GM12892 (cell line): ENCODE data around the gene TNS1.

Experiments used
- DNase-seq: peaks from one replicate; pipeline ENCODE4 v3.0.0; 2011; ENCODE audit not compliant: insufficient read length
- FAIRE-seq: peaks from 2 replicates; lab custom pipeline; 2011; peaks lifted over from hg19 to GRCh38; lab: Jason Lieb, UNC
- POLR2A ChIP-seq: IDR thresholded peaks from 2 replicates; pipeline ENCODE4 v1.6.1; 2011; ENCODE audit warnings: low read depth, low read length, control low read depth
- POLR2AphosphoS5 ChIP-seq: IDR thresholded peaks from 2 replicates; pipeline ENCODE4 v1.6.1; 2011; ENCODE audit warnings: low read depth, low read length, control low read depth
- TAF1 ChIP-seq: IDR thresholded peaks from 2 replicates; pipeline ENCODE4 v1.6.1; 2011; ENCODE audit warnings: low read depth, mild to moderate bottlenecking, control low read depth, low read length, borderline replicate concordance

TNS1 gene

DNA sequence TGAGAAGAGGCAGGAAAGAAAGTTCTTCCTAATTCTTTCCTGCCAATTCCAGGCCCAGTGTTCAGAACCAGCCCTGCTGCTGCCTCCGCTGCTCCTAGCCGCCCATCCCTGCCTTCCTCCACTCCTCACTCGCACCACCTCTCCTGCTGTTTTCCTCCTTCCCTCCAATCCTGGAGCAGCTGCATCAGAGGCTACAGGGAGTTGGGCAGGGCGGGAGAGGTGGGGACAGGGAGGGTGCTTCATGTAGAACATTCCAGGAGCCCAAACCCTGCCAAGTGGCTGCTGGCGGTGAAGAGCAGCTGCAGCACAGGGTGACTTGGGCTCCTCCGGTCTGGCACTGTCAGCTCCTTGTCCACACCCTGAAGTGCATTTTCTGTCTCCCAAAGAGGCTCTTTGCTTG lies 176.3 kb downstream of the TNS1 start:
- no peak for TF ChIP-seq POLR2AphosphoS5
- DNase-seq: no peak
- no peak for FAIRE-seq

DNA sequence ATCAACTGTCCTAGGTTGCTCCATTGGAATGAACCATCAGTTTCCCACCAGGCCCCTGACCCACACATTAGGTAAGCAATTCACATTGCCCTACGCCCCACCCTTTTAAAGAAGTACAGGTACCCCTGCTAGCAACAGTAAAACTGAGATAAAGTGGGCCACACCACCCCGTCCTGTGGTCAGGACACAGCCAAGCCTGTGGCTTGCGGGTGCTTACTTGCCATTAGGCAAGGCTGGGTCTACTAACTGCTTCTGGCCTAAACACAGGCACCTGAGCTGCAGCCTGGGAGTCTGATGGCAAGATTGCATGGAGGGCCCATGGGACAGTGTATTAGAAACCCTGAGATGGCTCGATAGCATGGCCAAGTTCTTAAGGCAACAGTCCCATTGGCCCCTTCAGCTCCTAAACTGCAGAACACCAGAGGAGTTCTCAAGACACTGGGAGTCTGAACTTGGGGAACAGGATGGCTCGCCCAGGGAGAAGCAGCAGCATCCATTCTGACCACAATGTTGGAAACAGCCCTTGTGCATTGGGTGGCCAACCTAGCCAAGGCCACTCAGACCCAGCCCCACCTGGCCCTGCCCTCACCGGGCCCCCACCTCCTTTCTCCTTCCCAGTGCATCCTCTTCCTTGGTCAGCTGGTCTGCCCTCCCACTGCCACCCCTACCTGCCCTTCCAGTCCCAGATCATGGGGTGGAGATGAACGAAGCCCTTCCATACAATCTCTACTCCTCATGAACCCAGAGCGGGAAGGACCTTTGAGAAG lies 177.1 kb downstream of the TNS1 start:
- TF ChIP-seq POLR2A: no peak
- FAIRE-seq: no peak
- DNase-seq: no peak

- no peak for TF ChIP-seq POLR2A
- TF ChIP-seq TAF1: no peak
- TF ChIP-seq POLR2AphosphoS5: no peak
- DNase-seq (no peak), FAIRE-seq (no peak)
These were observed 178.6 kb downstream of the TNS1 start for GRCh38 chr2:217824223-217824622.

DNA sequence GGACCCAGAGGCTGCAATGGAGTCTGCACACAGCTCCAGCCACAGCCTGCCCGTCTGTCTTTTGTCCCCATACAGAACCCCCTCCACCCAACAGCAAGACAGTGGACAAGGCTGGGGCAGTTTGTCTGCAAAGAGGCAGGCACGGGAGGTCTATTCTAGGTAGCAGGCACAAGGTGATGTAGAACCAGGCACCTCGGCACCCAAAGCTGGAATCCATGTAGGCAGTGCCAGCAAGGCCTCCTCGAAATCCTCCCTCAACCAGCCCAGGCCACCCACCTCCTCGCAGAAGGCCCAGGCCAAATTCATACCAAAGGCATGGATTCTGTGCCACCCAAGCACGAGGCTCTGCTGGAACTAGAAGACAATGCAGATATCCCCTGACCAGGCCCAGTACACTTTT lies 179.2 kb downstream of the TNS1 start:
- no peak for FAIRE-seq
- no peak for TF ChIP-seq TAF1
- no peak for TF ChIP-seq POLR2A
- TF ChIP-seq POLR2AphosphoS5: no peak
- no peak for DNase-seq

- no peak for TF ChIP-seq TAF1
- TF ChIP-seq POLR2AphosphoS5: no peak
- TF ChIP-seq POLR2A: no peak
- FAIRE-seq: no peak
- no peak for DNase-seq
These were observed 180.2 kb downstream of the TNS1 start for GRCh38 chr2:217822296-217823252.

DNA sequence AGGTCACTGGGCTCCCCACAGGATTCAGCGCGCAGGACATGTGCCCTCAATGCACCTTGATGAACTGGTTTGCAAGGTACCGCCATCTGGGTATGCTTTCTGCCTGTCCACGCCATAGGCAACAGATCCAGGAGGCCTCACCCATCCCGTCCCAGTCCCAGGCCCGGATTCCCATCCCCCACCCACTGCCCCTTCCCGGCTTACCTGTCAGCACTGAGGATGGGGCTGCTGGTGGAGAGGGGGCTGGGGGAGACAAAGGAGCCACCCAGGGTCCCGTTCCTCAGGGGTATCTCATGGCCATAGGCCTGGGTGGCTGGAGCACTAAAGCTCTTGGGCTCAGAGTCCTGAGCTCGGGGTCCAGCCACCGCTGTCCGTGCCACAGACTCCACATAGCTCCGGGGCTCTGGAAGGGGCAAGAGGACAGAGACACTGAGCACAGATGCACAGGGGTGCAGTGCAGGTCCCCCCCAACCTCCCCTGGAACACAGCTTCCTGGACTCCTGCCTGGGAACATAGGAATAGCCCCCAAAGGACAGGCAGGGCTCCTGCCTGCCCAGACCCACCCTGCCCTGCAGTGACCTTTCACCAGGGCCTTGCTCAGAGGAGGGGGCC lies 181.2 kb downstream of the TNS1 start:
- FAIRE-seq: no peak

DNA sequence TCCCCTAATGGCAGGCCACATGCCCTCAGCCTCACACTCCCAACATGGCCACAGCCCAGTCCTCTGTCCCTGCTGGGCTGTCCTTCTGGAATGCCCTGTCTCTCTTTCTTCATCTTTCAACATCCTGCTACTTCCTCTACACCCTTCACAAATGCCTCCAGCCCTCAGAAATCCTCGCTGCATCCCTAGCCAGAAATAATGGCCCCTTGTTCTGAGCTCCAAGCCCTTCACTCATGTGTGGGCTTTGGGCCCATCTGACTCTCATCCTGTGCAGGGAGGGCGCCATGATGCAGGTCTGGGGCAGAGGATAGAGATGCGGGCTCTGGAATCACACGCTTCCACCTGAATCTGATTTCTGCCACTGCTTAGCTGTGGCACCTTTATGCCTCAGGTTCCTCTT lies 181.9 kb downstream of the TNS1 start:
- no peak for FAIRE-seq
- DNase-seq: no peak
- TF ChIP-seq POLR2AphosphoS5: no peak
- no peak for TF ChIP-seq POLR2A
- no peak for TF ChIP-seq TAF1

More for the DNA sequence above, 181.2 kb downstream of the TNS1 start:
- DNase-seq: no peak
- no peak for TF ChIP-seq POLR2A
- TF ChIP-seq TAF1: no peak
- no peak for TF ChIP-seq POLR2AphosphoS5

- DNase-seq: no peak
- TF ChIP-seq POLR2AphosphoS5: no peak
- no peak for TF ChIP-seq TAF1
- no peak for TF ChIP-seq POLR2A
- no peak for FAIRE-seq
These were observed 182.5 kb downstream of the TNS1 start for GRCh38 chr2:217820091-217820819.

DNA sequence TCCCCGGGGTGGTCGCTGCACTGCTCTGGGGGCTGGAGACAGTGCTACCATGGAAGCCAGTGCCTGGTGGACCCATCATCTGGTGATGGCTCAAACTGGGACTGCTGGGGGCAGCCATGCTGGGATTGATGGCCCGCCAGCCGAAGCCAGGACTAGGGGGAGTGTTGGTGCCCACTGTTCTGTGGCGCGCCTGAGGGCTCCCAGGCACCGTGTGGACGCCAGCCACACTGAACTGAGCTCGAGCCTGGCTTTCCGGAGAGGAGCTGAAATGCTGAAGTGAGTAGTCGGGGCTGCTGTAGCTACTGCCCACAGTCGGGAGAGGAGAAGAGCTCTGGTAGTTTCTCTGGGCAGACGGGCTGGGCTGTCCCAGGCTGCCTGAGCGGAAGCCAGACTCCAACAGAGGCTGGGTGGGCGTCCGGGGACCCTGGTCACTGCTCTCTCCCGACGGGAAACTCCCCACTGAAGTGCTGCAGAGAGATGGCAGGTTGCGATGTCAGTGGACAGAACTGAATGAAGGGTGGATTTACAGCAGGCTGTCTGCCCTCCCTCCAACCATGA lies 184.4 kb downstream of the TNS1 start:
- TF ChIP-seq POLR2A (no peak), TAF1 (no peak), POLR2AphosphoS5 (no peak)
- no peak for FAIRE-seq
- DNase-seq: no peak

DNA sequence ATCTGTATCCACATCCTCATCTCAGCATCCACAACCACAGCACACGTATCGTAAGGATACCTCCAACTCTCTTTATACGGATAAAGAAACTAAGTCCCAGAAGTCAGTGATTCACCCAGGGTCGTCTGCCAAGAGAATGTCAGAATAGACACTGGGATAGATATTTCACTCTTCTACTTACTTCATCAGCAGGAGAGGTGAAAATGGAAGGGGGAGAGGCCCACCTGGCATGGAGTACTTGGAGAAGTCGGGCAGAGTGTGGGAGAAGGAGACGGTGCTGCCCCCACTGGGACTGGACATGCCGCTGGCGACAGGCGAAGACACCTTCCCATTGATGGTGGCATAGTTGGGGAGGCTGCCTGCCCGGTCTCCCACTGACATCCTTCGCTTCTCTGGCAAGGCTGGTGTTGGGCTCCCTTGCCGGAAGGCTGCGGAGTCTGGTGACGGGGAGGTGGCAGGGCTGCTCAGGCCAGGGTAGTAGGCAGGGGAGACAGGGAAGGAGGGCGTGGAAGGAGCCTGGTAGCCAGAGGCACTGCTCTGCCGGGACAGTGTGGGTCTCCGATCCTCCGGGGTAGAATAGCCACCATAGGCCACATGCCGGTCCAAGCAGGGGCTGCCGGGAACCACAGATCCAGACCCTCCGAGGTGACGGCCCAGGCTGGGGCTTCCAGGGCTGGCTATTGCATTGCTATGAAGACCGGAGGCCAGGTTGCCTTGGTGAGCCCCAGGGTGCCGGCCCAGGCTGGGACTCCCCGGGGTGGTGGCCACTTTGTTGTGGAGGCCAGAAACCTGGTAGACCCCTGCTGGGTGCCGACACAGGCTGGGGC lies 185.1 kb downstream of the TNS1 start:
- no peak for FAIRE-seq
- DNase-seq: no peak
- TF ChIP-seq TAF1 (no peak), POLR2A (no peak)
